HG03039 (cell line): ENCODE measurements around the gene STEAP1B.
"Not testable (repeated sequence)": the region's sequence is repeated elsewhere in the genome, so short reads cannot be mapped to it uniquely, and the experiment has no call there.

Experiments
- ATAC-seq: cut with Tn5 transposase; IDR thresholded peaks from one replicate; pipeline ENCODE4 v1.9.1; 2021; ENCODE audit warnings: mild to moderate bottlenecking, moderate library complexity; ENCODE audit not compliant: unreplicated experiment

STEAP1B gene

DNA sequence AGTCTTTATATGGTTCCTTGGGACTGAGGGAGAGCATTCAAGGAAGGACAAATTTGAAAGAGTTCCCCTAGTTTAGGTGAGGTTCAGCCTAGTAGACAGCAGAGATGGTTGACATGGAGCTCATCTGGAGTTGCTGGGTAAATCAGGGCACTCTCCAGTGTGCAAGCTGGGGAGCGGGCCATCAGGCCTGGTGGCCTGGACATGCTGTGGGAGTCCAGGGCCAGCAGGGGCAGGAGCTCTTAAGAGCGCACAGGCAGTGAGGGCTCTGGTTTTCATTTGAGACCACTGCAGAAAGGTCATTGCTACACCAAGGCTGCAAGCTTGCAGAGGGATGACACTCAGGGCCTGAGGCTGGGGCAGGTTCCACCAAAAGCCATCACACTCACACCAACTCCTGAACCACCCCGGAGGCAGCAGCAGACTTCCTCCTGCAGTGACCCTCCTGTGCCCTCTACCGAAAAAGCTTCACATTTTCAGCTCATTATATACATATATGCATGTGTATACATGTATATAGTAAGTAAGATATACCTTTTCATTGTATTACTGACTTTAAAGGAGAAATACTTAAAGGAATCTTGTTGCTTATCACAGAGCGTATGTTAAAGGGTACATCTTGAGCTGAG lies 39.5 kb downstream of the STEAP1B start:
- no peak for ATAC-seq

GRCh38 chr7:22457471-22457870 lies 42.5 kb downstream of the STEAP1B start:
- no peak for ATAC-seq

DNA sequence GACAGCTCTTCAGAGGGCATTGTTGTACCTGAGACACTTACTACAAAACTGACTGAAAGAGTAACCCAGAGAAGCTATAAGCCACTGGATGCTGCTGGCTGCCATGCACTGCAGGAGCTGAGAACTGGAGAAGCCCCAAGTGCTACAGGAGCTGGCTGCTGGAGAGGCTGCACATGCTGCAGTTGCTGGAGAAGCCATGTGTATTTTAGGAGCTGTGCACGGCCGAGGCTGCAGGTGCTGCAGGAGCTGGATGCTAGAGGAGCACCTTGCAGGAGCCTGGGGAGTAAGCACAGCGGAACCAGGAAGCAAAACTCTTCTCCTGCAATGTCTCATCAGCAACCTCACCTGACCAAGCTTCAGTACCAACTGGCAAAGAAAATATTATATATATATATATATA lies 45.5 kb downstream of the STEAP1B start:
- no peak for ATAC-seq

DNA sequence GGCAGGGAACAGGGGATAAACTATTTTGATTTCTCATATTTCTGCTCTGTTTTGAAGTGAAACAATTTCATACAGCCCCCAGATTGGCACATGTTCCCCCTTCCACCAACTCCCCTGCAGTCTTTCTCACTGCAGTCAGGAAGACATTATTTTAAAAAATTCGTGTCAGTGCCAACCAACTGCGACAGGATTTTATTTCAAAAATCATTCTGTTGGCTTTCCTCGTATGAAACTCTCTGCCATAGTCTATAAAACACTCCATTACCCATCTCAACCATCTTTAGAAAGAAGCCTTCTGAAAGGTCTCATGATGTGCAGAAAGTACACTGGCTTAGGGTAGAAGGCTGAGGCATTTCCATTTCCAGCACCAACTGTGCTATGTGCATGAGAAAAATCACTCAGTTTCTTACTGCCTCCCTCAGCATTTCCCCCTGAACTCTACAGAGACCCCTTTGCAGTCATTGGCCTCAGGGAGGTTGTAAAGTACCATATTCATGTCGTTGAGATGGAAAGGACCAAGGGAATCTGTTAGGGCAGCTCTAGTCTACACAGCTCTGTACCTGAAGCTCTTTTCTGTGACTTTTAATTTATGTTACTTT lies 46.9 kb downstream of the STEAP1B start:
- no peak for ATAC-seq

GRCh38 chr7:22452142-22452959 lies 47.6 kb downstream of the STEAP1B start:
- ATAC-seq, result no peak

DNA sequence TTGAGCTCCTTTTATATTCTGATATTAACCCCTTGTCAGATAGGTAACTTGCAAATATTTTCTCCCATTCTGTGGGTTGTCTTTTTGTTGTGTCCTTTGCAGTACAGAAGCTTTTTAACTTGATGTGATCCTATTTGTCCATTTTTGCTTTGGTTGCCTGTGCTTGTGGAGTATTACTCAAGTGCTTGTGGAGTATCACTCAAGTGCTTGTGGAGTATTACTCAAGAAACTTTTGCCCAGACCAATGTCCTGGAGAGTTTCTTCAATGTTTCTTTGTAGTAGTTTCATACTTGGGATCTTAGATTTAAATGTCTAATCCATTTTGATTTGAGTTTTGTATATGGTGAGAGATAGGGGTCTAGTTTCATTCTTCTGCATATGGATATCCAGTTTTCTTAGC lies 50.0 kb downstream of the STEAP1B start:
- not testable (repeated sequence) for ATAC-seq

GRCh38 chr7:22447762-22448161 lies 52.2 kb downstream of the STEAP1B start:
- ATAC-seq, result peak; percentile 65

DNA sequence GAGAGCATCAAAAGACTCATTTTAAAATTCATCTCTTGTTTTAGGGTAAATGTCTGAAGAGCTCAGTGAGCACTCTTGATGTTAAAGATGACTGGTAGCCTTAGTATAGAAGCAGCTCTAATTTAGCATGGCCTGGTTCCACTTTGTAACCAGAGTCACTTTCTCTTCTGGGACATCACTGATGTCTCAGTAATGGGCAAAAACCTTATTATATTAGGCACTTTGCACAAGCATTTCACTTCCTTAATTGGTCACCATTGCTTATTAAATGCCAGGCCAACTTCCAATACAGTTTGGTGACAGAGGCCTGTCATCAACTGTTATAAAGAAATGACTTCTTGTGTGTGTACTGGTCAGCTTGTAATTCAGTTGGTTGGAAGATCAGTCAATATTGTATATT lies 53.0 kb downstream of the STEAP1B start:
- no peak for ATAC-seq

- no peak for ATAC-seq
Observed at GRCh38 chr7:22445853-22446252, 54.1 kb downstream of the STEAP1B start.

- ATAC-seq, result peak; percentile 30
Observed at GRCh38 chr7:22445140-22445743, 54.7 kb downstream of the STEAP1B start.

DNA sequence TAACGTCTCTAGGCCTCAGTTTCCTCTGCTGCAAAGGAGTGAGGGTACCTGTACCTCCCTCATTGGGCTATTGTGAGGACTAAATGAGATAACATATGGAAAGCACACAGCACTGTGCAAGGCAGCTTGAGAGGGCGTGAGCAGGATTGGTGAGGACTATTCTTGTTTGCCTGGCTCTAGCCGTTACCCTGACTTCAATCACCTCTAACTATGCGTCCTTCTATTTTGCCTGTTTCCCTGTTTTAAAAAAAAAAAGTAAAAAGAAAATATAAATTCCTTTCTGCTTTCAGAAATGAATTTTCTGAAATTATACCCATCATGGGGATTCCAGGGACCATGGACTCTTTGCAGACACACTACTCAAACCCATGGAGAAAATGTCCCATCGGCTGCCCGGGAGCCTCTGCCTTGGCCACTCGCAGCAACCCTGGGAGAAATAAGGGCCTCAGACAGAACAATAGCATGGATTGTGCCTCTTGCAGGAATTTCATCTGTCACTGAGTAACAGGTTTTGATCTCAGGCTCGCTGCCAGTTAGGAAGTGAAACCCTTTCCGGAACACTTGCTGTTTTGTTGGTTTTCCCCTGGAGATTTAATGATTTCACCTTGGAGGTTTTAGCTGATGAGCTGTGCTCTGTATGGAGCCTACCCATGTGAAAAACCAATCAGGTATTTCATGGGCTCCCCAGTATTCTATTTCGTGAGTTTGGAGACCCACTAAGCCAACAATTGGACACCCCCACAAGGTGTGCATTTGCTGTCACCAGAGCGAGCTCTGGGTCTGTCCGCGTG lies 55.6 kb downstream of the STEAP1B start:
- ATAC-seq, result no peak

- ATAC-seq, result no peak
Observed at GRCh38 chr7:22443370-22444180, 56.4 kb downstream of the STEAP1B start.

DNA sequence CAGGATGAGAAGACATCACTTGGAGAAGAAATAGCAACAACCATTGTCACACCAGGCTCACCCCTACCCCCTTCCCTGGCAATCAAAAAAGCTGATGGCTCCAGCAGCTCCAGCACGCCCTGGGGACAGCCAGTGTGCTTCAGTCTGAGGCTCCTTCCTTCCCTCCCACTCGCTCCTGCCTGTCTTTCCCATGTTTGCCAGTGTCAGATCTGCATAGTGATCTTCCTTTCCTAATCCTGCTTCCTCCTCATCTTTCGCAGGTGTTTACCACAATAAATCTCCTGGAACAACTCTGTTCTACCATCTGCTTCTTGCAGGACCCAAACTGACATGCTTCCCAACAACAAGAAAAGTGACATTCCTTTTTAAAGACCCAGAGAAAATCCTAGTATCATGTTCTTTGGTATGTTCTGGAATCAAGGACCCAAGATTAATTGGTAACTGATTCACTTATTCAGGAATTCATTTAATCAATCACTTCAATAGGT lies 57.1 kb downstream of the STEAP1B start:
- ATAC-seq, result no peak

DNA sequence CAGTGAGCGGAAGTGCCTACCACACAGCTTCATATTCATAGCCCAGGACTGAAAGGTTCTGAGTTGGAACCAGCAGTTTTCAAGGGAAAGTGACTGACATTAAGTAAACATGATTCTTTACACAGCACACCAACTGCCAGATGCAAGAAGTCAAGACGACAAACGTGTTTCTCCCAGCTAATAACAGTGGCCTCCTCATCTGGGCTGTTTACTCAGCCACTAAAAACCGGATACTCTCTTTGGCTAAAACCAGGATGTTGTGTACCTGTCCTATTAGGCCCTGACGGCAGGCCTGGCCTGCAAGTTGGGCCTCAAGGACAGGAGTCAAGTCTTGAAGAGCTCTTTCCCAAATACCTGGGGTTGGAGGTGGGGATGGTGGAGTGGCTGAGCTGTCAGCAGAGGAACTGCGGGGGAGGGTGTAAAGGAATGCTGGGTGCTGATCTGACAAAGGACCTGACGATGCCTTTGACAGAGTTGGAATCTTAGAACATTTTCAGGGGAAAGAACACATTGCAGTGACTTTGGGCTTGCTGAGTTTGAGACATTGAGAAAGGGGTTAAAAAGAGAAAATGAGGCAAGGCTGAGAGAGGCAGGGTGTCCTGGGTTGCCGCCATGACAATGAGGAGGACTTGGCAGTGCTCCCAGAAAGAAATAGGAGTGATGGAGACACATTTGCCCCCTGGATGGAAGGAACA lies 57.7 kb downstream of the STEAP1B start:
- ATAC-seq, result no peak

DNA sequence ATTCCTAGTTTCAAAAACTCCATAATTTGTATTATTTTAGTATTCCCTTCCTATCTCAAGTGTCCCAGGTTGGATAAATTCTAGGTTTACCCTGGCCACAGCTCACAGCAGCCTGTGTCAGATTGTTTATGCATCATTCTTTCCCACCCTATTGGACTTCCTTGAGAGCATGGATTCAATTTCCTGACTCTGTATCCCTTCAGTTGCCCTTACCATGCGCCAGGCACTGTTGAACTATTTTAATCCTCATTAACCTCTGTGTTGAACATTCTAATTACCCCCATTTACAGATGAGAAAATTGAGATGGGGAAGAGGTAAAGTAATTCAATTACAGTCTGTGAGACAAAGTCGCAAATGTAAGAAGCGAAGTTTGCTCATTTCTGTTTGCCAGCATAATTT lies 58.8 kb downstream of the STEAP1B start:
- ATAC-seq, result no peak

GRCh38 chr7:22438994-22439393 lies 61.0 kb downstream of the STEAP1B start:
- ATAC-seq, result no peak

- ATAC-seq, result not testable (repeated sequence)
Observed at GRCh38 chr7:22436552-22436951, 63.4 kb downstream of the STEAP1B start.

DNA sequence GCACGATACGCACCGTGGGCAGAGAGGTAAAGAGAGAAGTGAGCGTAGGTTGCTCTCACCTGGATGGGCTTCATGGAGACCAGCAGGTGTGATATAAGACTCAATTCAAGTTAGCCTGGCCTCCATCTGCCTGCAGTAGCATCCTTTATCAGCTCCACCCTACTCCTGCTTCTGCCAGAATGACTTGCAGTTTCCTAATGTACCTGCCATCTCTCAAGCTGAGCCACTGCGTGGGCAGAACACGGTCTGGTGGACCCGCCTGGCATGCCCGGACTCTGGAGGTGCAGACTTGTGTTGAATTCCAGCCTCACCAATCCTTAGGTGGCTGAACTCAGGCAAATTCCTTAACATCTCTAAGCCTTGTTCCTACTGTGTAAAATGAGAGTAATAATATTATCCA lies 64.3 kb downstream of the STEAP1B start:
- peak; percentile 15 for ATAC-seq

GRCh38 chr7:22435105-22435504 lies 64.9 kb downstream of the STEAP1B start:
- peak; percentile 83 for ATAC-seq
